GM19239 (cell line): ENCODE data around the gene PEX7.
"Not testable (repeated sequence)": the region's sequence is repeated elsewhere in the genome, so short reads cannot be mapped to it uniquely, and the experiment has no call there.

ENCODE experiments used
- DNase-seq: peaks from one replicate; pipeline ENCODE4 v3.0.0; 2011; ENCODE audit warnings: low spot score; ENCODE audit not compliant: insufficient read length
- FAIRE-seq: peaks from 2 replicates; lab custom pipeline; 2011; peaks lifted over from hg19 to GRCh38; lab: Jason Lieb, UNC

Gene PEX7

DNA sequence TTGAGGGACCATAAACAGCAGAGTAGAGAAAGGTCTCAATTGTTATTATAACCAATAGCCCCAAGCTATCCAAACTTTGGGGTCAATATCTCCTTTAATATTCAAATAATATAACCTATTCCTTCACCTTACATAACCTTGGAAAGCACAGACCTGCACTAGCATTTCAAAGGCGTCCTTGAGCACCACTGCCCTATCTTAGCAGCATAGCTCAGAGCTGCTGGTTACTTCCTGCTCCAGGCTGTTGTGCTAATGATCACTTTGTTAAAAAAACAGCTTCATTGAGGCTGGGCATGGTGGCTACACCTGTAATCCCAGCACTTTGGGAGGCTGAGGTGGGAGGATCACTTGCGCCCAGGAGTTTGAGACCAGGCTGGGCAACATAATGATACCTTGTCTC, 110.2 kb downstream of the PEX7 start:
- FAIRE-seq (no peak), DNase-seq (no peak)

DNA sequence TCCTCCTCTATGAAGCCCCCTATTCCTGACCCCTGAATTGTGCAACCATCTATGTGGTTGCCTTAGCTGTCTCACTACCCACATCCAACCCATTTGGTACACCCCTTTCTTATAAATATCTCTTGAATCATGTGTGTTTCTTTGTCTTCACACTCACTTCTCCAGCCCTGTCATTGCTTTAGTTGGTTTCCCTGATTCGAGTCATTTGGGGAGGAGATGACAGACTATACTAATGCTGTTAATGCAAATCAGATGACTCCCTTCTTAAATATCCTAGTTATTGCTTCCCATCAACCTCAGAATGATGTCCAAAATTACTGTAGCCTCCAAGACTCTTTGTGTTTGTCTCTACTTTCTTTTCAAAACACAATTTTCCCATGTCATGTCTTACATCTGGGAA, 122.7 kb downstream of the PEX7 start:
- FAIRE-seq (no peak), DNase-seq (no peak)

DNA sequence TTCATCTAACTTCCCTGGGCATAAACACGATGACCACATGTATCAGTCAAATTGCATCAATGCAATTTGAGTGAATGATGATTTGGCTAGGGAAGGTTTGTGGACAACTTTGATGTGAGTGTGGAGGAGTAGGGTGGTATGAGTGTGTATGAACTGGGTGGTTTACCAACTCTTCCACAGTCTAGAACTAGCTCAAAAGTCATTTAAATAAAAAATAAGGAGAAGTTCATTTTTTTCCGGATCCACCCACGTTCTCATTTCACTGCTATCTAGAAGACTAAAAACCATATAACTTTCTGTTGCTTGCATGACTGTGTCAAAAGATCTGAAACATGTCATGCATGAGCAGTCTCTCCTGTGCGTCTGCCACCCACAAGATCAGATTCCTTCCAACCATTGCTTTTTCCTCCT, 123.3 kb downstream of the PEX7 start:
- DNase-seq: no peak
- FAIRE-seq: peak; percentile 58

DNA sequence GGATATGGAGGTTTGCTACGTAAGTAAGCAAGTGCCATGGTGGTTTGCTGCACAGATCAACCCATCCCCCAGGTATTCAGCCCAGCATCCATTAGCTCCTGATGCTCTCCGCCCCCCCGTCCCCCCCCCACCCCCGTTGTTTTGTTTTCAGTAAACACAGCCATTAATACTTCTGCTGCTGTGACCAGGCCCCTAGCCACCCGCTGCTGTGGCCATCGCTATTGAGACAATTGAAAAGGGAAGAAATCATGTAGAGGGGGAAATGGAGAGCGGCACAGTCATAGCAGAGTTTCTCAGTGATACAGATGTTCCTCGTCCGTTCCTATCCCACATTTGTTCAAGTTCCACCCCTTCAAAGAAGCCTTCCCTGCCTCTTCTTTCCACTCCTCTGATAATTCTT, 124.6 kb downstream of the PEX7 start:
- FAIRE-seq: no peak

DNA sequence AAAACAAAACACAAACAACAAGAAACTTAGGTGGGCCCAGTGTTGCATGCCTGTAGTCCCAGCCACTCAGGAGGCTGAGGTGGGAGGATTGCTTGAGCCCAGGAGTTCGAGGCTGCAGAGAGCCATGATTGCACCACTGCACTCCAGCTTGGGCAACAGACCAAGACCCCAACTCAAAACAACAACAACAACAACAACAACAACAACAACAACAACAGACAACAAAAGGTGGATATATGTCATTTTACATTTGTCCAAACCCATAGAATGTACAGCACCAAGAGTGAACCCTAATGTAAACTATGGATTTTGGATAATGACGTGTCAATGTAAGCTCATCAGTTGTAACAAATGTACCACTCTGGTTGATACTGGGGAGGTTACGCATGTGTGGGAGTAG, 127.6 kb downstream of the PEX7 start:
- DNase-seq, FAIRE-seq: not testable (repeated sequence)

More for the DNA sequence above, 124.6 kb downstream of the PEX7 start:
- no peak for DNase-seq

DNA sequence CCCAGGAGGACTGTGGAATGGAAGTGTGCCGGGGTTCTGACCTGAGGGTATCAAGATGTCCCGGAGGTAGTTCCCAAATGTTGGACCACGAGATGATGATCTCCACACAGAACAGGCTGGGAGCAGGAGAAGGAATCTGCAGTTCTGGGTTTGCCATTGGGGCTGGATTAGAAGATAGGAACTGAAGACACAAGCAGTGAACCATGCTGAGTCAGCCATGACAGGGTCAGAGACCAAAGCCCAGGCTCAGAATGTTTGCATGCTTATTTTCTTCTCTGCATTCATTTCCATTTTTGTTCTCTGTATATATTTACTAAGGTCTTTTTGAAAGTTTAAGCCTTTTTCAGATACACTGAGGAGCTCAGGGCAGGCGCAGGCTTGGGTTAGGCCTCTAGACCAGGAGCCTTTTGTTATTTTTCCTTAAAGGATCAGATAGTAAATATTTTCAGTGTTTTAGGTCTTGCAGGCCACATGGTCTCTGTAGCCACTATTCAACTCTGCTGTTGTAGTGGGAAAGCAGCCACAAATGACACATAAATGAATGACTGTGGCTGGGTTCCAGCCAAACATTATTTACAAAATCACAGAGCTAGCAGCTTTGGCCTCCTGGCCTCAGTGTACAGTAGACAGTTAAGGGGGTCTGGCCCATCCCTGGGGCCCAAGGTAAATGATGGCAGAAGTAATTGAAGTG, 128.2 kb downstream of the PEX7 start:
- DNase-seq (no peak), FAIRE-seq (no peak)

DNA sequence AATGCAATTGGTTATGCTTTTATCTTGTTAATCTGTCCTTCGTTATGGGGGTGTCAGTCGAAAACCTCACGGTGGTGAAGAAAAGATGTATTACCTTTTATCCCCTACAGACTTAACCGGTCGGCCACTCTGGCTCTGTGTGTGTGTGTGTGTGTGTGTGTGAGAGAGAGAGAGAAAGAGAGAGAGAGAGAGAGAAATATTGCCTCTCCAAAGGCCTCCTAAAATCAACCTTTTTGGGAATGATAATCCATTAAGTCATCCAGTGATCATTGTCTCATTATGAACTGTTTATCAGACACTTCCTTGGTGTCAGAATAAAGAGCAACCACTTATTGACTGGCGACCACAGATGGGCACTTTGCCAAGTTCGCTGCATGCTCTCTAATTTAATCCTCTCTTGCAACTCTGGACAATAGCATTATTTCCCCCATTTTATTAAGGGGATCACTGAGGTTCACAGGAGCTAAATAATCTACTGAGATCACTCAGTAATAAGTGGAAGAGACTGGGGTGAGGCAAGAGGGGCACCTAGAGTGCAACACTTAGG, 130.4 kb downstream of the PEX7 start:
- no peak for FAIRE-seq
- no peak for DNase-seq

DNA sequence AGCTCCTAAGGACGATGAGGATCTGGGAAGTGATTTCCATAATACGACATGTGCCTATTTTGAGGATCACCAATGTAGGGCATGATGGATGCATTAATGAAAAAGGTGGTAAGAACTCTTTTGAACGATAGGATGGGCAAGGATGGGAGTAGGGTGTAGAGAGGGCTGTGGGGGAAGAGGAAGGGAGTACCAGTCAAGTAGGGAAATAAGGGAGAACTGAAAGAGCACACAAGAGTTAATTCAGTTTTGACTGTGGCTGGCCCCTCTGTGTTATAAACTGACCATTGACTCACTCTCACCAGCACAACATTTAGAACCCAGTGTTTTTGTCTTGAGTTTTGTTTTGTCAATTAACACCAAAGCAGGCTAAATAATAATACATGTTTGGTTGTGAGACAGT, 132.7 kb downstream of the PEX7 start:
- no peak for FAIRE-seq
- DNase-seq: no peak

DNA sequence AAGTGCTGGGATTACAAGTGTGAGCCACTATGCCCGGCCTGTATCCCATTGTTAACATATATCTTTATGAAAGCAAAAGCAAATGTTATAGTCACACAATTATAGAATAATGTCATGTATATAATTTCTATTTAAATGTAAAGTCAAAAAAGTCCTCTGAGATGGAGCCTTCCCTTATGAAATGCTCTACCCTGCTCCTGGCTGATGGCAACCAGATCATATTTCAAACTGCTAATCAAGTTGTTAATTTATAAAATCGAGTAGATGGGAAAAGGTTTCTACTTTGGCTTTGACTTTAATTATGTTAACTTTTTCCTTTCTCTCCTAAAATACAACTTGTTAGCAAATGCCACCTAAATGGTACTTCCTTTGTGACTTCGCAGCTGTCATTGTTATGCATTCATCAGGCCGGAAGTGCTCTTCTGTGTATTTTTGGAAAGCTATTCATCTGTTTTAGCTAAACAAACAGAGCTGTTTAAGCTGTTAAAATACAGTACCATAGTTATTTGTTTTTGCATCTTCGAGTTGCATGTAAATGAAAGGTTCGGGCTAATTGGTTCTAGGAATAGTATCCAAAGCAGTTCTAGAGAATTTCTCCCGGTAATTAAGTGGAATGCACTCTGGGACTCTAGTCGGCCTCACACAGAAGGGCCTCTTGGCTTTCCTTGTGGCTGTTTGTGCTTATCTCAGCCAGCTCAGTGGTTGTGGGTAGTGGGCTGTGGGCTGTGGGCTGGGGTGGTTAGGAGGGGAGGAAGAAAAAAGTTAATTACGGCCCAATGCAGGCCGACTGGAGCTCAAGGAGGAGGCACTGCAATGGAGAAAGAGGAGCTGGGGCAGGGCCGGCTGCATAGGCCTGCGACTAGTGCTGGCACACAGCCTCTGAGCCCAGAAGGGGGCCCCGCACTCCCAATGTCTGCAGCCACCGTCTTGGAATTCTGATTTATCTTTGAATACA, 134.5 kb downstream of the PEX7 start:
- DNase-seq (no peak), FAIRE-seq (peak; percentile 39)

DNA sequence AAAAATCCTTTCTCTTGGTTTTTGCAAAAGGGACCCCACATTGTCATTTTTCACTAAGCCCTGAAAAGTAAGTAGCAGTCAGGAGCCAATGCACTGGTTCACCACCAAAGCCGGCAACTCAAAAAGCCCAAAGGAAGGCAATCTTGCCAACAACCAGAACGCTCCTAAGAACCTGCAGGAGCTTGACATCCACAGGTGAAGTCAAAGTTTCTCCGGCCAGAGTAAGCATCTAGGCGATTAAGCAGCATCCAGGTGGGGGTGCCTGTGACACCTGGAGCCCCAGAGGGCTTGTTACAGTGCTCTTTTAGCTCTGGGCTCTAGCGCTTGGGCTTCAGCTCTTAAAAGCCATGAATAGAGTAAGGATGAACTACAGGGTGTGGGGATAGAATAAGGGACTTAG, 135.8 kb downstream of the PEX7 start:
- DNase-seq: no peak
- no peak for FAIRE-seq

DNA sequence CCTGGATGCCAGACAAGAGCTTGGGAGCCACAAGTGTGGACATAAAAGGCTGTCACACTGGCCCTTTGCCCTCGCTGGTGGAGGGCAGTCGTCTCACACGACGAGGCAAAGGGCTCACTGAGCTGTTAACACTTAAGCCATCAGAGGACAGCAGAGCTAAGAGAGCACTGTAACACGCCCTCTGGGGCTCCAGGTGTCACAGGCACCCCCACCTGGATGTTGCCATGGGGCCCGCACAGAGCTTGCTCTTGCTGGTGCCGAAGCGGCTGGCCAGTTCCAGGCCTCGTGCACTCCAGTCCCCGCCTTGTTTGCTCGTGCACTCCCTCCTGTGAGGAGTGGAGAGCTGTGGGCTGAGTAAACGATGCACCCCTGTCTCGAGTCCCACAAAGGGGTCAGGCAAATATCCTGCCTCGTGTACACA, 137.1 kb downstream of the PEX7 start:
- FAIRE-seq (no peak), DNase-seq (no peak)

DNA sequence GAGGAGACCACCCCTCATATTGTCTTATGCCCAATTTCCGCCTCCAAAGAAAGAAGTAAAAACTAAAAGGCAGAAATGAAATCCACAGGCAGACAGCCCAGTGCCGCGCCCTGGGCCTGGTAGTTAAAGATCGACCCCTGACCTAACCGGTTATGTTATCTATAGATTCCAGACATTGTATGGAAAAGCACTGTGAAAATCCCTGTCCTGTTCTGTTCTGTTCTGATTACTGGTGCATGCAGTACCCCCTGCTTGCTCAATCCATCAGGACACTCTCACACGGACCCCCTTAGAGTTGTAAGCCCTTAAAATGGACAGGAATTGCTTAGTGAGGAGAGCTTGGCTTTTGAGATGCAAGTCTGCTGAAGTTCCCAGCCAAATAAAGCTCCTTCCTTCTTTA, 137.5 kb downstream of the PEX7 start:
- not testable (repeated sequence) for DNase-seq, FAIRE-seq

DNA sequence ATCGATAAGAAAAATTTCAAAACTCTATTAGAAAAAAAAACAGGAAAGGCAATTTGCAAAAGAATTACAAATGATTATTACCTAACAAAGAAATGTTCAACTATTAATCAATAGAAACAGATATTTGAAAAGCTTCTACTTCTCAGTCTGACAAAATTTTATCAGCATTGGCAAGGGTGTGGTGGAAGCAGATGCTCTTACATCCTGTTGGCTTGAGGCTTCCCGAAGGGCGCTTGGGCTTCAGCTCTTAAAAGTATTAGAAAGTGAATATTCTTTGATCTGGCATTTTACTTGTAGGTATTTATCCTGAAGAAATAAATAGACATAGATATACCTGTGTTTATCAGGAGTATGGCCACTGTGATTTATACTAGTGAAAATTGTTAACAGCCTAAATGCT, 138.4 kb downstream of the PEX7 start:
- FAIRE-seq (no peak), DNase-seq (no peak)

DNA sequence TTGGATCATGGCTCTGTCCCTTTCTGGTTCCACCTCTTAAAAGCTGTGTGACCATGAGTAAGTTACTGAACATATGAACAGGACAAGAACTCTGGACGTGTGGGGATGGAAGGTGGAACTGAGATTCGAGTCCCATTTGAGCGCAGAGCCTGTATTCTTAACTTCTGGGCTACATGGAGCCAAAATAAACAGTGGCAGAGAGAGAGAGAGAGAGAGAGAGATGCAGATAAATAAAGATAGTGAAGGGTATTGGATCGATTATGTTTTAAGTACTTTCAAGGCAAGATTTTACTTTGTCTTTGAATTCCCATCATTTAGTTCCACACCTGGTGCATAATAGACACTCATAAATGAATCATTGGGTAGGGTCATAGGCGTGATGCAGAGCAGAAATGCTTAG, 139.5 kb downstream of the PEX7 start:
- DNase-seq (no peak), FAIRE-seq (no peak)

DNA sequence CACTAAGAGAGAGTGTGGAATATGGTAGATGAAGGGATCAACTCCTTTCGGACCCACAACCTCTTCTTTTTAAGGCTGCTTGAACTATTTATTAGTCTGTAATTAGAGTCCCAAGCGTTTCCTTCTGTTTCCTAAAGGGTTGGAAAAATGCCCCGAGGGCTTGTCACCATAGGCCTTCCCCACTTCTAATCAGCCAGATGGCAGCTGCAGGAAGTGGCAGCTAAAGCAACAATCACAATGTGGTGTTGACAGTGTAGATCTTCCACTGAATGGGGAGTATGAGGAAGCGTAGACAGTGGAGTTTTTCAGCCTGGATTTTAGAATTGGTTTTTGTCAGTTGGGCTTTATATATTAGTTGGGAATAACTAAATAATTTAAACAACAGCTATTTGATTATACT, 140.3 kb downstream of the PEX7 start:
- FAIRE-seq (no peak), DNase-seq (no peak)

DNA sequence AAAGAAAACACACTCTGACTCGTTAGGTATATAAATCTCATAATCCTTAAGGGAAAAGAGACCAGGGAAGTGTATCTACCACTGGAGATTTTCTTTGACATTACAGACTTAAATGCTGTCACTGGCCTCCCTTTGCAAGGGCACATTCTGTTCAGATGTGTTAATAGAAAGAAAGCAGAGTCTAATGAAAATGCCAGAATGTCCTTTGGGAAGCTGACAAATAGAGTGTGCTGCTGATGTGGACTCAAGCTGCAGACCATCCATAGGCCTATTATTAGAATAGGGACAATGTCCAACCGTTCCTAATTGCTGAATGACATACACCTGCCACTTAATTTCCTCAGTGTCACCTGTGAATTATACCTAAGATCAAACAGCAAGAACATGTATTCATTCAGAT, 140.9 kb downstream of the PEX7 start:
- FAIRE-seq (no peak), DNase-seq (no peak)
